Measurements from ENCODE around the gene MAP1S.

GRCh38 chr19:17680230-17680722, 39.0 kb upstream of the MAP1S start:
- no peak for TF ChIP-seq CTCF (IDR thresholded peaks at IDR 0.05)
- TF ChIP-seq POLR2A (IDR thresholded peaks at IDR 0.05) = no peak

All from right lobe of liver (tissue), 4 donors.